SIG-M5 treated with dmso at 0.1 percent for 504 hours (cell line): Measurements from ENCODE around the gene HSP90AB1.

Experiments used
- DNase-seq: peaks from one replicate; lab custom pipeline; 2025; ENCODE audit not compliant: unreplicated experiment; lab: John Stamatoyannopoulos, UW

HSP90AB1 gene

GRCh38 chr6:44246663-44247337 is at the start of gene HSP90AB1:
Gene HSP90AB1, plus strand, starts transcription at chr6:44247101. Its CDS starts 1,529 bp downstream, at chr6:44248630.
- peak; percentile 97 for DNase-seq

GRCh38 chr6:44198684-44199083 is 48.2 kb upstream of the HSP90AB1 start:
- no peak for DNase-seq

GRCh38 chr6:44199883-44200282 is 47.0 kb upstream of the HSP90AB1 start:
- DNase-seq = no peak

GRCh38 chr6:44201200-44201599 is 45.7 kb upstream of the HSP90AB1 start:
- no peak for DNase-seq

GRCh38 chr6:44201638-44202303 is 45.1 kb upstream of the HSP90AB1 start:
- DNase-seq = no peak

GRCh38 chr6:44202332-44202971 is 44.4 kb upstream of the HSP90AB1 start:
- DNase-seq = no peak

- DNase-seq = no peak
Observed at GRCh38 chr6:44202972-44203750, 43.7 kb upstream of the HSP90AB1 start.

- DNase-seq = peak; percentile 1
Observed at GRCh38 chr6:44203955-44204354, 42.9 kb upstream of the HSP90AB1 start.

- no peak for DNase-seq
Observed at GRCh38 chr6:44207966-44208365, 38.9 kb upstream of the HSP90AB1 start.

- DNase-seq = peak; percentile 71
Observed at GRCh38 chr6:44211284-44211683, 35.6 kb upstream of the HSP90AB1 start.

- no peak for DNase-seq
Observed at GRCh38 chr6:44214307-44214706, 32.6 kb upstream of the HSP90AB1 start.

GRCh38 chr6:44216677-44217331 is 30.1 kb upstream of the HSP90AB1 start, which contains the start of gene MYMX:
Gene MYMX, plus strand, starts transcription at chr6:44216926. Its CDS starts 546 bp downstream, at chr6:44217472.
- DNase-seq = no peak

GRCh38 chr6:44217332-44218143 is 29.4 kb upstream of the HSP90AB1 start:
- DNase-seq = no peak

- no peak for DNase-seq
Observed at GRCh38 chr6:44219053-44219814, 27.7 kb upstream of the HSP90AB1 start.

GRCh38 chr6:44219815-44220784 is 26.8 kb upstream of the HSP90AB1 start:
- DNase-seq = no peak

- DNase-seq = no peak
Observed at GRCh38 chr6:44220913-44221290, 26.0 kb upstream of the HSP90AB1 start.

GRCh38 chr6:44221291-44221960 is 25.5 kb upstream of the HSP90AB1 start:
- peak; percentile 71 for DNase-seq

- no peak for DNase-seq
Observed at GRCh38 chr6:44221961-44222335, 25.0 kb upstream of the HSP90AB1 start.
